Neural cell (in vitro differentiated cells): ENCODE measurements around the gene LRRC18. TPM values are rescaled to one million over a fixed set of nuclear protein-coding genes. Genes with fewer than 3 reads are reported as not detected.

ENCODE experiments used
- H2AFZ ChIP-seq: fragments of 200-600, 300-800 bp; sonication (generic), shearing (Covaris generic); 2 replicates; pipeline ENCODE4 v1.6.0; 2014; ENCODE audit warnings: low read depth, mild to moderate bottlenecking, antibody characterized with exemption, low read length, moderate library complexity
- H3F3A ChIP-seq: fragments of 200-600 bp; shearing (Covaris generic); 2 replicates; pipeline ENCODE4 v1.6.1; 2016; ENCODE audit warnings: mild to moderate bottlenecking, moderate library complexity, mixed read lengths, antibody characterized with exemption, low read length; ENCODE audit not compliant: insufficient read depth, poor library complexity, severe bottlenecking
- H3K27ac ChIP-seq: fragments of 200-600, 300-800 bp; sonication (generic), shearing (Covaris generic); 2 replicates; pipeline ENCODE4 v1.5.1; 2014; ENCODE audit warnings: mild to moderate bottlenecking, low read length, moderate library complexity
- H3K27me3 ChIP-seq: fragments of 300-800, 200-600 bp; sonication (generic), shearing (Covaris generic); 2 replicates; pipeline ENCODE4 v1.6.0; 2014; ENCODE audit warnings: mild to moderate bottlenecking, low read depth, low read length, moderate library complexity; ENCODE audit not compliant: insufficient read depth
- H3K36me3 ChIP-seq: fragments of 300-800, 200-600 bp; sonication (generic), shearing (Covaris generic); 2 replicates; pipeline ENCODE4 v1.5.1; 2014; ENCODE audit warnings: mild to moderate bottlenecking, antibody characterized with exemption, low read length, moderate library complexity; ENCODE audit not compliant: insufficient read depth
- H3K4me2 ChIP-seq: fragments of 300-800, 200-600 bp; sonication (generic), shearing (Covaris generic); 2 replicates; pipeline ENCODE4 v1.6.0; 2014; ENCODE audit warnings: mild to moderate bottlenecking, low read length
- H3K4me3 ChIP-seq: fragments of 300-800, 200-600 bp; sonication (generic), shearing (Covaris generic); 2 replicates; pipeline ENCODE4 v1.5.1; 2014; ENCODE audit warnings: mild to moderate bottlenecking, low read length, moderate library complexity
- H3K79me2 ChIP-seq: fragments of 200-600 bp; shearing (Covaris generic); replicated peaks from 2 replicates; pipeline ENCODE4 v1.6.0; 2014; ENCODE audit warnings: mild to moderate bottlenecking, low read length, moderate library complexity; ENCODE audit not compliant: insufficient read depth
- H3K9ac ChIP-seq: fragments of 300-800, 200-600 bp; sonication (generic), shearing (Covaris generic); 2 replicates; pipeline ENCODE4 v1.6.1; 2016; ENCODE audit warnings: mild to moderate bottlenecking, low read length, mixed read lengths
- H3K9me2 ChIP-seq: fragments of 200-600 bp; shearing (Covaris generic); 2 replicates; pipeline ENCODE4 v1.6.1; 2016; ENCODE audit warnings: mild to moderate bottlenecking, low read length, mixed read lengths; ENCODE audit not compliant: insufficient read depth
- H3K9me3 ChIP-seq: fragments of 200-600, 300-800 bp; sonication (generic), shearing (Covaris generic); 2 replicates; pipeline ENCODE4 v1.6.1; 2016; ENCODE audit warnings: mild to moderate bottlenecking, mixed run types, low read length, moderate library complexity, mixed read lengths
- H4K20me1 ChIP-seq: fragments of 200-600 bp; shearing (Covaris generic); 2 replicates; pipeline ENCODE4 v1.6.1; 2016; ENCODE audit warnings: mild to moderate bottlenecking, mixed run types; ENCODE audit not compliant: insufficient read depth
- EP300 ChIP-seq: fragments of 450-650 bp; conservative IDR thresholded peaks from 2 replicates; pipeline ENCODE4 v1.6.1; 2014; ENCODE audit warnings: antibody characterized with exemption, mild to moderate bottlenecking, moderate library complexity; ENCODE audit not compliant: poor library complexity, severe bottlenecking
- EZH2 ChIP-seq: fragments of 200-600, 300-800 bp; shearing (Covaris generic), sonication (generic); IDR thresholded peaks from 2 replicates; pipeline ENCODE4 v1.6.1; 2014; ENCODE audit warnings: antibody characterized with exemption, low read length, borderline replicate concordance, mild to moderate bottlenecking; ENCODE audit not compliant: insufficient read depth, poor library complexity, severe bottlenecking
- MXI1 ChIP-seq: fragments of 450-650 bp; conservative IDR thresholded peaks from 2 replicates; pipeline ENCODE4 v1.6.1; 2014; ENCODE audit warnings: antibody characterized with exemption, mild to moderate bottlenecking; ENCODE audit not compliant: poor library complexity, severe bottlenecking
- POLR2AphosphoS5 ChIP-seq: IDR thresholded peaks from 2 replicates; pipeline ENCODE4 v1.6.1; 2012
- RAD21 ChIP-seq: fragments of 450-650 bp; conservative IDR thresholded peaks from 2 replicates; pipeline ENCODE4 v1.6.1; 2014; ENCODE audit warnings: antibody characterized with exemption, mild to moderate bottlenecking, moderate library complexity
- SMC3 ChIP-seq: fragments of 450-650 bp; conservative IDR thresholded peaks from 2 replicates; pipeline ENCODE4 v1.6.1; 2014; ENCODE audit warnings: antibody characterized with exemption, mild to moderate bottlenecking, moderate library complexity; ENCODE audit not compliant: poor library complexity
- TAF1 ChIP-seq: IDR thresholded peaks from 2 replicates; pipeline ENCODE4 v1.6.1; 2012; ENCODE audit warnings: low read depth
- polyA plus RNA-seq: library from polyadenylated mRNA; depleted of rRNA; stranded (reverse); fragments of >200 nt; gene quantifications from 2 replicates; pipeline ENCODE4 v1.2.3, GENCODE V29; 2014
- TF ChIP-seq, protein P1 (sequence below): IDR thresholded peaks from 2 replicates; pipeline ENCODE4 v1.6.1; 2012; ENCODE audit warnings: borderline replicate concordance
- TF ChIP-seq, protein P2 (sequence below): fragments of 450-650 bp; IDR thresholded peaks from 2 replicates; pipeline ENCODE4 v1.5.1; 2014; ENCODE audit warnings: antibody characterized with exemption, mild to moderate bottlenecking, moderate library complexity; ENCODE audit not compliant: poor library complexity, severe bottlenecking

LRRC18 gene
- polyA plus RNA-seq, 1 donor from 2014 or later: not detected

- Histone ChIP-seq H3K27ac (no peak overlapping the region), H3K4me3 (no peak overlapping the region), H3K9me2 (no peaks in the 10 kb centered on the region), H4K20me1 (no peaks in the 10 kb centered on the region), H3K4me2 (no peak overlapping the region), H3F3A (no peaks in the 10 kb centered on the region), H2AFZ (no peak overlapping the region), H3K79me2 (no peaks in the 10 kb centered on the region), H3K36me3 (no peaks in the 10 kb centered on the region), H3K9me3 (no peaks in the 10 kb centered on the region), H3K27me3 (no peaks in the 10 kb centered on the region), H3K9ac (no peak overlapping the region)
- TF ChIP-seq TAF1: no peak
- no peak for TF ChIP-seq MXI1
- TF ChIP-seq, protein P1, sequence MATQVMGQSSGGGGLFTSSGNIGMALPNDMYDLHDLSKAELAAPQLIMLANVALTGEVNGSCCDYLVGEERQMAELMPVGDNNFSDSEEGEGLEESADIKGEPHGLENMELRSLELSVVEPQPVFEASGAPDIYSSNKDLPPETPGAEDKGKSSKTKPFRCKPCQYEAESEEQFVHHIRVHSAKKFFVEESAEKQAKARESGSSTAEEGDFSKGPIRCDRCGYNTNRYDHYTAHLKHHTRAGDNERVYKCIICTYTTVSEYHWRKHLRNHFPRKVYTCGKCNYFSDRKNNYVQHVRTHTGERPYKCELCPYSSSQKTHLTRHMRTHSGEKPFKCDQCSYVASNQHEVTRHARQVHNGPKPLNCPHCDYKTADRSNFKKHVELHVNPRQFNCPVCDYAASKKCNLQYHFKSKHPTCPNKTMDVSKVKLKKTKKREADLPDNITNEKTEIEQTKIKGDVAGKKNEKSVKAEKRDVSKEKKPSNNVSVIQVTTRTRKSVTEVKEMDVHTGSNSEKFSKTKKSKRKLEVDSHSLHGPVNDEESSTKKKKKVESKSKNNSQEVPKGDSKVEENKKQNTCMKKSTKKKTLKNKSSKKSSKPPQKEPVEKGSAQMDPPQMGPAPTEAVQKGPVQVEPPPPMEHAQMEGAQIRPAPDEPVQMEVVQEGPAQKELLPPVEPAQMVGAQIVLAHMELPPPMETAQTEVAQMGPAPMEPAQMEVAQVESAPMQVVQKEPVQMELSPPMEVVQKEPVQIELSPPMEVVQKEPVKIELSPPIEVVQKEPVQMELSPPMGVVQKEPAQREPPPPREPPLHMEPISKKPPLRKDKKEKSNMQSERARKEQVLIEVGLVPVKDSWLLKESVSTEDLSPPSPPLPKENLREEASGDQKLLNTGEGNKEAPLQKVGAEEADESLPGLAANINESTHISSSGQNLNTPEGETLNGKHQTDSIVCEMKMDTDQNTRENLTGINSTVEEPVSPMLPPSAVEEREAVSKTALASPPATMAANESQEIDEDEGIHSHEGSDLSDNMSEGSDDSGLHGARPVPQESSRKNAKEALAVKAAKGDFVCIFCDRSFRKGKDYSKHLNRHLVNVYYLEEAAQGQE: no peak
- TF ChIP-seq RAD21: no peak
- no peak for TF ChIP-seq EZH2
- no peak for TF ChIP-seq SMC3
- no peak for TF ChIP-seq POLR2AphosphoS5
- TF ChIP-seq, protein P2, sequence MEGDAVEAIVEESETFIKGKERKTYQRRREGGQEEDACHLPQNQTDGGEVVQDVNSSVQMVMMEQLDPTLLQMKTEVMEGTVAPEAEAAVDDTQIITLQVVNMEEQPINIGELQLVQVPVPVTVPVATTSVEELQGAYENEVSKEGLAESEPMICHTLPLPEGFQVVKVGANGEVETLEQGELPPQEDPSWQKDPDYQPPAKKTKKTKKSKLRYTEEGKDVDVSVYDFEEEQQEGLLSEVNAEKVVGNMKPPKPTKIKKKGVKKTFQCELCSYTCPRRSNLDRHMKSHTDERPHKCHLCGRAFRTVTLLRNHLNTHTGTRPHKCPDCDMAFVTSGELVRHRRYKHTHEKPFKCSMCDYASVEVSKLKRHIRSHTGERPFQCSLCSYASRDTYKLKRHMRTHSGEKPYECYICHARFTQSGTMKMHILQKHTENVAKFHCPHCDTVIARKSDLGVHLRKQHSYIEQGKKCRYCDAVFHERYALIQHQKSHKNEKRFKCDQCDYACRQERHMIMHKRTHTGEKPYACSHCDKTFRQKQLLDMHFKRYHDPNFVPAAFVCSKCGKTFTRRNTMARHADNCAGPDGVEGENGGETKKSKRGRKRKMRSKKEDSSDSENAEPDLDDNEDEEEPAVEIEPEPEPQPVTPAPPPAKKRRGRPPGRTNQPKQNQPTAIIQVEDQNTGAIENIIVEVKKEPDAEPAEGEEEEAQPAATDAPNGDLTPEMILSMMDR: no peak
- TF ChIP-seq EP300: no peak
These were observed 13.4 kb downstream of the LRRC18 start for GRCh38 chr10:48926255-48926654.

- Histone ChIP-seq H3K9me2 (no peaks in the 10 kb centered on the region), H3K36me3 (no peaks in the 10 kb centered on the region), H3K27ac (no peak overlapping the region), H2AFZ (no peak overlapping the region), H3K9me3 (no peaks in the 10 kb centered on the region), H3F3A (no peaks in the 10 kb centered on the region), H3K4me3 (no peak overlapping the region), H3K27me3 (no peaks in the 10 kb centered on the region), H4K20me1 (no peaks in the 10 kb centered on the region), H3K79me2 (no peaks in the 10 kb centered on the region), H3K9ac (no peak overlapping the region), H3K4me2 (no peak overlapping the region)
- TF ChIP-seq TAF1 (no peak), RAD21 (no peak), MXI1 (no peak), EP300 (no peak), EZH2 (no peak), SMC3 (no peak), POLR2AphosphoS5 (no peak)
- TF ChIP-seq, protein P1: no peak
- TF ChIP-seq, protein P2: no peak
These were observed 14.7 kb downstream of the LRRC18 start for GRCh38 chr10:48924988-48925387.
